ENCODE results near the gene CD9.

- TF ChIP-seq, protein P1, sequence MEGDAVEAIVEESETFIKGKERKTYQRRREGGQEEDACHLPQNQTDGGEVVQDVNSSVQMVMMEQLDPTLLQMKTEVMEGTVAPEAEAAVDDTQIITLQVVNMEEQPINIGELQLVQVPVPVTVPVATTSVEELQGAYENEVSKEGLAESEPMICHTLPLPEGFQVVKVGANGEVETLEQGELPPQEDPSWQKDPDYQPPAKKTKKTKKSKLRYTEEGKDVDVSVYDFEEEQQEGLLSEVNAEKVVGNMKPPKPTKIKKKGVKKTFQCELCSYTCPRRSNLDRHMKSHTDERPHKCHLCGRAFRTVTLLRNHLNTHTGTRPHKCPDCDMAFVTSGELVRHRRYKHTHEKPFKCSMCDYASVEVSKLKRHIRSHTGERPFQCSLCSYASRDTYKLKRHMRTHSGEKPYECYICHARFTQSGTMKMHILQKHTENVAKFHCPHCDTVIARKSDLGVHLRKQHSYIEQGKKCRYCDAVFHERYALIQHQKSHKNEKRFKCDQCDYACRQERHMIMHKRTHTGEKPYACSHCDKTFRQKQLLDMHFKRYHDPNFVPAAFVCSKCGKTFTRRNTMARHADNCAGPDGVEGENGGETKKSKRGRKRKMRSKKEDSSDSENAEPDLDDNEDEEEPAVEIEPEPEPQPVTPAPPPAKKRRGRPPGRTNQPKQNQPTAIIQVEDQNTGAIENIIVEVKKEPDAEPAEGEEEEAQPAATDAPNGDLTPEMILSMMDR (IDR thresholded peaks at IDR 0.05) = no peak
- no peak for TF ChIP-seq EZH2 (IDR thresholded peaks at IDR 0.05; ENCODE audit: borderline replicate concordance, insufficient read depth, low read depth, low read length, poor library complexity, severe bottlenecking)
Measured at GRCh38 chr12:6205144-6205539, 4.9 kb downstream of the CD9 start.

All from B cell (primary cell).